Psoas muscle (tissue), 8 donors: ENCODE data around the gene KDM4C. TPM values are rescaled to one million over a fixed set of nuclear protein-coding genes. Genes with fewer than 3 reads are reported as not detected.

Experiments
- ATAC-seq, 4 donors: fragments of 200-7000 bp; cut with Tn5 transposase; one replicate each; pipeline ENCODE4 v1.9.1; 2020; ENCODE audit warnings: moderate library complexity in 3 of 4, mild to moderate bottlenecking in 2 of 4
- DNase-seq, 2 donors: peaks; one replicate each; pipeline ENCODE4 v3.0.0-alpha.2; 2020
- H3K27ac ChIP-seq: fragments of 200-600 bp; one replicate; pipeline ENCODE4 v1.8.0; 2022
- H3K27me3 ChIP-seq, 3 donors: fragments of 200-600 bp in 1 of 3; one replicate each; pipeline versions ENCODE4 v1.6.1 to v1.8.0; 2013 to 2022; ENCODE audit warnings: low read length in 2 of 3, mild to moderate bottlenecking in 2 of 3, moderate library complexity in 1 of 3; ENCODE audit not compliant: insufficient read depth in 3 of 3
- H3K36me3 ChIP-seq, 2 donors: fragments of 200-600 bp in 1 of 2; one replicate each; pipeline versions ENCODE4 v1.6.1 to v1.8.0; 2013 to 2022; ENCODE audit warnings: low read depth in 1 of 2, mild to moderate bottlenecking in 1 of 2, moderate library complexity in 1 of 2; ENCODE audit not compliant: insufficient read depth in 1 of 2
- H3K4me1 ChIP-seq: fragments of 200-600 bp; one replicate; pipeline ENCODE4 v1.8.0; 2022
- H3K4me3 ChIP-seq: fragments of 200-600 bp; one replicate; pipeline ENCODE4 v1.8.0; 2022; ENCODE audit warnings: mild to moderate bottlenecking
- H3K9me3 ChIP-seq: fragments of 200-600 bp; one replicate; pipeline ENCODE4 v1.8.0; 2022
- CTCF ChIP-seq: fragments of 200-600 bp; IDR thresholded peaks from one replicate; pipeline ENCODE4 v1.8.0; 2022; ENCODE audit warnings: antibody characterized with exemption
- WGBS, 3 donors: extraction: QIAGEN DNeasy Blood & Tissue Kit; methylation state at CpG; one replicate each; pipeline versions ENCODE4 v1.1.6 to v1.1.7; 2013; 5-methylcytosine and 5-hydroxymethylcytosine counted together
- intact Hi-C, 2 donors: fragments of 100-400 bp; cut with DNase I; formaldehyde crosslinking; loops; one replicate each; pipeline versions ENCODE4 v1.11.0 to v1.14.2; 2022
- polyA plus RNA-seq, 3 donors: library from polyadenylated mRNA; stranded (reverse); fragments of 200-250 nt; gene quantifications; one replicate each; pipeline ENCODE4 v1.2.3, GENCODE V29; 2013
- total RNA-seq, 4 donors: library from RNA; stranded (reverse); fragmentation: NEBNext Ultra II Directional in 2 of 4; extraction: Animal tissue kit (Norgen Biotek cat#: 25700) in 2 of 4; gene quantifications; one replicate each; pipeline versions ENCODE4 v1.2.1 to v1.2.4, GENCODE V29; 2021 to 2023
- donor health status: healthy with polysubstance abuse.
- donor health status: DM: no; HTN: no; CAD: no; lungs with moderate emphysema.
- donor health status: Bipolar disorder and iron deficiency.
- donor health status: healthy.
- donor health status: DM: yes; HTN: yes; CAD: no.
- donor health status: DM: no; HTN: no; CAD: no.
- donor health status: DM: no; HTN: no; CAD: no.
- donor health status: DM: yes; HTN: yes; CAD: no.

Gene KDM4C
- total and polyA plus RNA-seq, 7 donors: 2.7 to 13.0 (median 10.1) TPM

DNA sequence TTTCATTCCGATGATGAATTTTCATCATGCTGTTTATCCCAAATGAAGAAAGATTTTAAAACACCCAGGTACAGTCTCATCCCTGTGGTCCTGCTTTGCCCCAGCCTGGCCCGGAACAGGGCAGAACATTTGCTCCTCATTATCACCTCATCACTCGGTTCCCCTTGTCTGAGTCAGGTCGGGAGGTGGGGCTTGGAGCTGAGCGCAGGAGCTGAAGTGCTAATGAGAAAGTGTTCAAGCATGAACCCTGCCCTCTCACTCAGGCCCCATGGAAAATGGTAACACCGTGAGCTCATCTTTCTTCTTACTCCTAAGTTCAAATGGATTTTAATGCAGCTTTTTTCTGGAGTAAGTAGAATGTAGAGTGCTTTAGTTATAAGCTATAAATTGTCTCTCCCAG lies 466.2 kb downstream of the KDM4C start:
- H3K36me3 ChIP-seq: no peaks in the 10 kb centered on the region
- 34 to 36% (median 35%) methylated on average over 6 of the region's 6 CpGs for WGBS, 3 donors
- H3K4me3 ChIP-seq: no peak overlapping the region
- no peak for TF ChIP-seq CTCF
- DNase-seq (no peak), ATAC-seq (no peak)
- H3K9me3 ChIP-seq: no peaks in the 10 kb centered on the region
- no peaks in the 10 kb centered on the region for H3K27me3 ChIP-seq
- intact Hi-C loops: no loop called here
- no peaks in the 10 kb centered on the region for H3K4me1 ChIP-seq
- H3K27ac ChIP-seq: no peak overlapping the region

Other genes starting within 250 kb of the KDM4C start
- gene GLDC, start 112.2 kb upstream of the KDM4C start, total RNA-seq: 1 to 10 TPM in 2 of 4 donors, under 1 TPM in 2; 0.30 to 2.3 (median 0.89) TPM
- gene GLDC, start 112.2 kb upstream of the KDM4C start, polyA plus RNA-seq: 1 to 10 TPM in 2 of 3 donors, under 1 TPM in 1; 0.85 to 1.4 (median 1.4) TPM